Measurements from ENCODE around the gene CCDC85C. TPM values are rescaled to one million over a fixed set of nuclear protein-coding genes. Genes with fewer than 3 reads are reported as not detected.

CCDC85C gene
- total RNA-seq, 1 experiment from 2014 or later: 33.2 TPM

DNA sequence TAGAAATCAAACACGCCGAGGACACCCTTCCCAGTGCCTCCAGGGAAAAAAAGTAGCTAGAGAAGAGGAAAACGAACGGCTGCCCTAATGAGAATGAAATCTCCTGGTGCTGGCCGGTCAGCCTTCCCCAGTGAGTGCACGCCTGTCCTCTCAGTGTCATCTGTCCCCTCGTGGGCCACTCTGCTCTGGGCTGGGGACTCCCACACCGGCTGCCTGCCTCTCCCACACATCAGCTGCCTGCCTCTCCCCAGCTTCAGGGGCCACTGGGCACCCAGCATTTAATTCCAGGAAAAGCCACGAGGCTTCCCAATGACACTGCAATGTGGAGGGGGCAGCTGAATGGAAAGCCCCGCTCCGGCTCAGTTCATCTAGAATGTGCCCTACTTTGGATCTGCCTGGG is 59.0 kb downstream of the CCDC85C start:
- Histone ChIP-seq H2BK15ac (ENCODE audit: low read depth, low read length) (no peak overlapping the region), H2BK12ac (ENCODE audit: insufficient read length, low read depth, low read length) (no peak overlapping the region), H3K56ac (ENCODE audit: insufficient read length, low read depth, low read length) (no peak overlapping the region), H3K4me1 (ENCODE audit: insufficient read depth, low read length) (no peaks in the 10 kb centered on the region; the same call in 1 of the 2 replicates), H2AFZ (ENCODE audit: low read length) (no peak overlapping the region), H3T11ph (ENCODE audit: low read length) (no peak overlapping the region), H3K79me2 (ENCODE audit: insufficient read depth, low read length) (no peaks in the 10 kb centered on the region), H4K91ac (ENCODE audit: insufficient read length, low read depth, low read length) (no peak overlapping the region), H3K4me2 (ENCODE audit: insufficient read depth, insufficient read length, low read length) (no peak overlapping the region), H3K9me3 (ENCODE audit: control insufficient read depth, low read depth, low read length) (no peaks in the 10 kb centered on the region), H3K27ac (ENCODE audit: insufficient read length, low read depth, low read length) (no peak overlapping the region), H2BK5ac (ENCODE audit: insufficient read length, low read length) (no peak overlapping the region), H2BK120ac (ENCODE audit: low read depth, low read length, poor library complexity, severe bottlenecking) (no peak overlapping the region), H4K5ac (ENCODE audit: insufficient read length, low read depth, low read length) (no peak overlapping the region), H2BK20ac (ENCODE audit: low read depth, low read length, poor library complexity, severe bottlenecking) (no peak overlapping the region), H2AK5ac (ENCODE audit: insufficient read length, low read length) (no peak overlapping the region), H4K20me1 (ENCODE audit: control insufficient read depth, insufficient read depth, insufficient read length) (no peaks in the 10 kb centered on the region), H3K23ac (ENCODE audit: insufficient read length, low read depth, low read length) (no peak overlapping the region), H3K4ac (ENCODE audit: low read depth, low read length) (no peak overlapping the region), H3K23me2 (ENCODE audit: insufficient read length, low read depth, low read length, poor library complexity, severe bottlenecking) (no peaks in the 10 kb centered on the region), H3K27me3 (ENCODE audit: insufficient read depth, low read length) (no peaks in the 10 kb centered on the region), H3K79me1 (ENCODE audit: insufficient read depth, low read depth, low read length, poor library complexity, severe bottlenecking) (no peaks in the 10 kb centered on the region), H3K18ac (ENCODE audit: insufficient read length, low read depth, low read length) (no peak overlapping the region), H4K8ac (replicated peaks; ENCODE audit: insufficient read length, low read depth, low read length) (no peak overlapping the region), H3K14ac (ENCODE audit: insufficient read depth, low read length) (no peak overlapping the region), H3K9ac (ENCODE audit: extremely low read depth, insufficient read length, low read length) (no peak overlapping the region)
- Mint-ChIP-seq H3K4me1 (peaks cover 63 to 74% of the 10 kb centered on the region in 2 experiments), H3K27me3 (ENCODE audit: low read depth) (no peaks in the 10 kb centered on the region; the same call in 1 of the 2 replicates), H3K36me3 (ENCODE audit: insufficient read depth in 1 of 3, low read depth in 3 of 3) (no peaks in the 10 kb centered on the region), H3K4me3 (no peak overlapping the region), H3K9me3 (no peaks in the 10 kb centered on the region), H3K27ac (peak overlapping the region; percentile 23 to 85 (median 75); a peak in 5 of 7 replicates)
- no CpG with 5 or more reads among the region's 11 CpGs for WGBS (ENCODE audit: extremely low coverage, insufficient read length, low lambda C conversion rate)
- TF ChIP-seq, protein P1, sequence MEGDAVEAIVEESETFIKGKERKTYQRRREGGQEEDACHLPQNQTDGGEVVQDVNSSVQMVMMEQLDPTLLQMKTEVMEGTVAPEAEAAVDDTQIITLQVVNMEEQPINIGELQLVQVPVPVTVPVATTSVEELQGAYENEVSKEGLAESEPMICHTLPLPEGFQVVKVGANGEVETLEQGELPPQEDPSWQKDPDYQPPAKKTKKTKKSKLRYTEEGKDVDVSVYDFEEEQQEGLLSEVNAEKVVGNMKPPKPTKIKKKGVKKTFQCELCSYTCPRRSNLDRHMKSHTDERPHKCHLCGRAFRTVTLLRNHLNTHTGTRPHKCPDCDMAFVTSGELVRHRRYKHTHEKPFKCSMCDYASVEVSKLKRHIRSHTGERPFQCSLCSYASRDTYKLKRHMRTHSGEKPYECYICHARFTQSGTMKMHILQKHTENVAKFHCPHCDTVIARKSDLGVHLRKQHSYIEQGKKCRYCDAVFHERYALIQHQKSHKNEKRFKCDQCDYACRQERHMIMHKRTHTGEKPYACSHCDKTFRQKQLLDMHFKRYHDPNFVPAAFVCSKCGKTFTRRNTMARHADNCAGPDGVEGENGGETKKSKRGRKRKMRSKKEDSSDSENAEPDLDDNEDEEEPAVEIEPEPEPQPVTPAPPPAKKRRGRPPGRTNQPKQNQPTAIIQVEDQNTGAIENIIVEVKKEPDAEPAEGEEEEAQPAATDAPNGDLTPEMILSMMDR (conservative IDR thresholded peaks at IDR 0.05): no peak
- no peak for DNase-seq
